Uterus (tissue), 2 donors: ENCODE results near the gene ADAR.

ENCODE experiments used
- CTCF ChIP-seq, 4 experiments: fragments of 200-600 bp in 2 of 4; fragments of 450-650 bp in 2 of 4; sonication (generic) in 2 of 4; IDR thresholded peaks; one replicate each; pipeline ENCODE4 v1.5.1; 2016 to 2019; ENCODE audit warnings: antibody characterized with exemption in 4 of 4, mild to moderate bottlenecking in 2 of 4, moderate library complexity in 1 of 4
- POLR2A ChIP-seq, 2 donors: fragments of 450-650 bp; IDR thresholded peaks; one replicate each; pipeline ENCODE4 v1.6.1; 2016; ENCODE audit warnings: antibody characterized with exemption in 2 of 2, mild to moderate bottlenecking in 1 of 2, moderate library complexity in 1 of 2

- TF ChIP-seq CTCF (IDR thresholded peaks at IDR 0.05), result no peak
- TF ChIP-seq POLR2A (IDR thresholded peaks at IDR 0.05), result no peak
Measured at GRCh38 chr1:154590756-154591155, 17.2 kb downstream of the ADAR start.
